ENCODE results near the gene RNF144A.
A peak's percentile ranks its signal among the peaks of the same experiment; 100 is the strongest.

Gene RNF144A

GRCh38 chr2:7025082-7025481 is 107.9 kb downstream of the RNF144A start:
- peak; percentile 54 for DNase-seq

- no peak for DNase-seq
Observed at GRCh38 chr2:7026742-7027141, 109.5 kb downstream of the RNF144A start.

GRCh38 chr2:7027411-7027810 is 110.2 kb downstream of the RNF144A start:
- no peak for DNase-seq

- DNase-seq = no peak
Observed at GRCh38 chr2:7027956-7028655, 110.9 kb downstream of the RNF144A start.

- DNase-seq = no peak
Observed at GRCh38 chr2:7028846-7029245, 111.6 kb downstream of the RNF144A start.

- no peak for DNase-seq
Observed at GRCh38 chr2:7029291-7030059, 112.3 kb downstream of the RNF144A start.

GRCh38 chr2:7030810-7031209 is 113.6 kb downstream of the RNF144A start:
- no peak for DNase-seq

GRCh38 chr2:7031547-7032245 is 114.5 kb downstream of the RNF144A start:
- peak; percentile 25 for DNase-seq

- DNase-seq = no peak
Observed at GRCh38 chr2:7032371-7032770, 115.2 kb downstream of the RNF144A start.

GRCh38 chr2:7033136-7033960 is 116.1 kb downstream of the RNF144A start:
- peak; percentile 64 for DNase-seq

- DNase-seq = no peak
Observed at GRCh38 chr2:7034303-7034702, 117.1 kb downstream of the RNF144A start.

GRCh38 chr2:7035884-7036283 is 118.7 kb downstream of the RNF144A start:
- no peak for DNase-seq

GRCh38 chr2:7037340-7038333 is 120.4 kb downstream of the RNF144A start:
- DNase-seq = peak; percentile 69

- no peak for DNase-seq
Observed at GRCh38 chr2:7040547-7040946, 123.3 kb downstream of the RNF144A start.

GRCh38 chr2:7041421-7041820 is 124.2 kb downstream of the RNF144A start:
- no peak for DNase-seq

GRCh38 chr2:7043690-7044089 is 126.5 kb downstream of the RNF144A start:
- no peak for DNase-seq

GRCh38 chr2:7044253-7045250 is 127.3 kb downstream of the RNF144A start:
- peak; percentile 77 for DNase-seq

GRCh38 chr2:7045601-7046590 is 128.7 kb downstream of the RNF144A start:
- peak; percentile 76 for DNase-seq

GRCh38 chr2:7047661-7048060 is 130.4 kb downstream of the RNF144A start:
- DNase-seq = peak; percentile 50

All from hematopoietic multipotent progenitor cell treated with erythropoietin and hydrocortisone succinate and interleukin-3 and kit ligand, for 8 days (in vitro differentiated cells).